Stimulated activated effector memory CD8-positive, alpha-beta T cell treated with anti-CD3 and anti-CD28 coated beads, Interleukin-12 subunit alpha, Interleukin-12 subunit beta, amount 100 ng/mL, for 72 hours (primary cell): ENCODE measurements around the gene HSH2D.
"Not testable (repeated sequence)": the region's sequence is repeated elsewhere in the genome, so short reads cannot be mapped to it uniquely, and the experiment has no call there.

Source experiments
- ATAC-seq: fragments of 150-1000 bp; cut with Tn5 transposase; 2 replicates; pipeline ENCODE4 v1.10.0; 2021
- DNase-seq, 2 donors: peaks; one replicate each; pipeline ENCODE4 v3.0.0; 2021 to 2022; ENCODE audit warnings: low spot score in 2 of 2
- H3K27ac Mint-ChIP-seq: one replicate; pipeline ENCODE4 v1.8.0; 2022; ENCODE audit warnings: mild to moderate bottlenecking, mixed read lengths
- H3K36me3 Mint-ChIP-seq: one replicate; pipeline ENCODE4 v1.8.0; 2022; ENCODE audit warnings: mild to moderate bottlenecking, mixed read lengths
- H3K4me1 Mint-ChIP-seq: one replicate; pipeline ENCODE4 v1.8.0; 2022; ENCODE audit warnings: mixed read lengths
- H3K4me3 Mint-ChIP-seq: one replicate; pipeline ENCODE4 v1.8.0; 2022; ENCODE audit warnings: mild to moderate bottlenecking, mixed read lengths
- H3K9me3 Mint-ChIP-seq: one replicate; pipeline ENCODE4 v1.8.0; 2022; ENCODE audit warnings: mixed read lengths

Gene HSH2D

GRCh38 chr19:16143399-16144215, at the start of gene HSH2D:
TSS of gene HSH2D (plus strand) at chr19:16143685. CDS start at chr19:16148751, 5,066 bp downstream.
- H3K36me3 Mint-ChIP-seq: peaks cover 43% of the 10 kb centered on the region
- peaks cover 64% of the 10 kb centered on the region for H3K4me1 Mint-ChIP-seq
- peak within 1 kb of the TSS; percentile 100 for H3K4me3 Mint-ChIP-seq
- peak within 1 kb of the TSS; percentile 99 for H3K27ac Mint-ChIP-seq
- H3K9me3 Mint-ChIP-seq: no peaks in the 10 kb centered on the region
- DNase-seq (peak; percentile 44 to 80), ATAC-seq (peak; percentile 92)

- H3K27ac Mint-ChIP-seq: peak overlapping the region; percentile 68
- DNase-seq: no peak
- ATAC-seq: no peak
- no peak overlapping the region for H3K4me3 Mint-ChIP-seq
- peaks cover 31% of the 10 kb centered on the region for H3K4me1 Mint-ChIP-seq
- H3K36me3 Mint-ChIP-seq: peaks cover 100% of the 10 kb centered on the region
- H3K9me3 Mint-ChIP-seq: no peaks in the 10 kb centered on the region
Observed at GRCh38 chr19:16094360-16095070, 49.0 kb upstream of the HSH2D start.

- no peaks in the 10 kb centered on the region for H3K9me3 Mint-ChIP-seq
- peak overlapping the region; percentile 68 for H3K27ac Mint-ChIP-seq
- H3K36me3 Mint-ChIP-seq: peaks cover 100% of the 10 kb centered on the region
- DNase-seq (no peak), ATAC-seq (peak; percentile 43)
- peaks cover 31% of the 10 kb centered on the region for H3K4me1 Mint-ChIP-seq
- no peak overlapping the region for H3K4me3 Mint-ChIP-seq
Observed at GRCh38 chr19:16095071-16095571, 48.4 kb upstream of the HSH2D start.

- Mint-ChIP-seq H3K36me3 (peaks cover 100% of the 10 kb centered on the region), H3K27ac (peak overlapping the region; percentile 56), H3K4me1 (peaks cover 31% of the 10 kb centered on the region), H3K9me3 (no peaks in the 10 kb centered on the region), H3K4me3 (no peak overlapping the region)
- no peak for DNase-seq
- ATAC-seq: no peak
Observed at GRCh38 chr19:16096280-16096855, 47.1 kb upstream of the HSH2D start.

GRCh38 chr19:16098416-16098768, 45.1 kb upstream of the HSH2D start:
- DNase-seq (no peak), ATAC-seq (no peak)
- H3K4me3 Mint-ChIP-seq: no peak overlapping the region
- H3K36me3 Mint-ChIP-seq: peaks cover 100% of the 10 kb centered on the region
- peak overlapping the region; percentile 65 for H3K27ac Mint-ChIP-seq
- H3K4me1 Mint-ChIP-seq: peaks cover 22% of the 10 kb centered on the region
- H3K9me3 Mint-ChIP-seq: no peaks in the 10 kb centered on the region

- Mint-ChIP-seq H3K27ac (no peak overlapping the region), H3K4me1 (peaks cover 18% of the 10 kb centered on the region), H3K9me3 (no peaks in the 10 kb centered on the region), H3K4me3 (no peak overlapping the region), H3K36me3 (peaks cover 100% of the 10 kb centered on the region)
- no peak for DNase-seq
- ATAC-seq: no peak
Observed at GRCh38 chr19:16098821-16099220, 44.7 kb upstream of the HSH2D start.

GRCh38 chr19:16099314-16099965, 44.0 kb upstream of the HSH2D start:
- ATAC-seq, DNase-seq, H3K9me3 Mint-ChIP-seq, H3K4me3 Mint-ChIP-seq: not testable (repeated sequence)
- Mint-ChIP-seq H3K36me3 (peaks cover 100% of the 10 kb centered on the region), H3K4me1 (peaks cover 18% of the 10 kb centered on the region), H3K27ac (peak overlapping the region; percentile 21)

GRCh38 chr19:16100524-16100923, 43.0 kb upstream of the HSH2D start:
- Mint-ChIP-seq H3K4me1 (peaks cover 10% of the 10 kb centered on the region), H3K36me3 (peaks cover 96% of the 10 kb centered on the region), H3K27ac (no peak overlapping the region), H3K4me3 (no peak overlapping the region), H3K9me3 (no peaks in the 10 kb centered on the region)
- ATAC-seq (no peak), DNase-seq (no peak)

GRCh38 chr19:16104722-16105121, 38.8 kb upstream of the HSH2D start:
- DNase-seq (no peak), ATAC-seq (no peak)
- H3K4me1 Mint-ChIP-seq: no peaks in the 10 kb centered on the region
- H3K4me3 Mint-ChIP-seq: no peak overlapping the region
- H3K36me3 Mint-ChIP-seq: peaks cover 54% of the 10 kb centered on the region
- H3K27ac Mint-ChIP-seq: no peak overlapping the region
- no peaks in the 10 kb centered on the region for H3K9me3 Mint-ChIP-seq

- Mint-ChIP-seq H3K4me1 (peaks cover 3% of the 10 kb centered on the region), H3K27ac (peak overlapping the region; percentile 81), H3K36me3 (peaks cover 43% of the 10 kb centered on the region), H3K4me3 (no peak overlapping the region), H3K9me3 (no peaks in the 10 kb centered on the region)
- peak; percentile 74 for ATAC-seq
- DNase-seq: no peak
Observed at GRCh38 chr19:16106121-16106520, 37.4 kb upstream of the HSH2D start.

GRCh38 chr19:16111160-16111908, 32.2 kb upstream of the HSH2D start, which contains the start of gene RAB8A:
TSS of gene RAB8A (plus strand) at chr19:16111889. CDS start at chr19:16111902, 13 bp downstream.
- ATAC-seq: peak; percentile 96
- no peaks in the 10 kb centered on the region for H3K9me3 Mint-ChIP-seq
- peaks cover 33% of the 10 kb centered on the region for H3K4me1 Mint-ChIP-seq
- peaks cover 46% of the 10 kb centered on the region for H3K36me3 Mint-ChIP-seq
- DNase-seq: peak; percentile 100
- peak within 1 kb of the TSS; percentile 93 for H3K4me3 Mint-ChIP-seq
- peak within 1 kb of the TSS; percentile 98 for H3K27ac Mint-ChIP-seq

- H3K4me3 Mint-ChIP-seq: peak overlapping the region; percentile 93
- H3K27ac Mint-ChIP-seq: peak overlapping the region; percentile 98
- DNase-seq (no peak), ATAC-seq (no peak)
- H3K9me3 Mint-ChIP-seq: no peaks in the 10 kb centered on the region
- peaks cover 54% of the 10 kb centered on the region for H3K36me3 Mint-ChIP-seq
- H3K4me1 Mint-ChIP-seq: peaks cover 36% of the 10 kb centered on the region
Observed at GRCh38 chr19:16111909-16112752, 31.4 kb upstream of the HSH2D start.

- Mint-ChIP-seq H3K4me1 (peaks cover 43% of the 10 kb centered on the region), H3K36me3 (peaks cover 60% of the 10 kb centered on the region), H3K9me3 (no peaks in the 10 kb centered on the region), H3K4me3 (peak overlapping the region; percentile 93), H3K27ac (peak overlapping the region; percentile 98)
- DNase-seq (no peak), ATAC-seq (no peak)
Observed at GRCh38 chr19:16112778-16113177, 30.7 kb upstream of the HSH2D start.

GRCh38 chr19:16113727-16114126, 29.8 kb upstream of the HSH2D start:
- no peaks in the 10 kb centered on the region for H3K9me3 Mint-ChIP-seq
- DNase-seq: no peak
- ATAC-seq: no peak
- peaks cover 52% of the 10 kb centered on the region for H3K4me1 Mint-ChIP-seq
- peaks cover 70% of the 10 kb centered on the region for H3K36me3 Mint-ChIP-seq
- peak overlapping the region; percentile 93 for H3K4me3 Mint-ChIP-seq
- peak overlapping the region; percentile 65 for H3K27ac Mint-ChIP-seq
